Measurements from ENCODE around the gene UGT1A9.

UGT1A9 gene

GRCh38 chr2:233789554-233789953 is 117.9 kb downstream of the UGT1A9 start:
- no peak for DNase-seq (ENCODE audit: low read depth)
- H3K4me3 ChIP-seq (ENCODE audit: low read depth, low read length) = no peak overlapping the region

GRCh38 chr2:233791151-233791882 is 119.6 kb downstream of the UGT1A9 start:
- no peak for DNase-seq (ENCODE audit: low read depth)
- no peak overlapping the region for H3K4me3 ChIP-seq (ENCODE audit: low read depth, low read length)

GRCh38 chr2:233791883-233792329 is 120.2 kb downstream of the UGT1A9 start:
- DNase-seq (ENCODE audit: low read depth) = no peak
- H3K4me3 ChIP-seq (ENCODE audit: low read depth, low read length) = no peak overlapping the region

- no peak for DNase-seq (ENCODE audit: low read depth)
- no peak overlapping the region for H3K4me3 ChIP-seq (ENCODE audit: low read depth, low read length)
These were observed 121.0 kb downstream of the UGT1A9 start for GRCh38 chr2:233792720-233793119.

GRCh38 chr2:233793465-233794127 is 121.9 kb downstream of the UGT1A9 start:
- no peak overlapping the region for H3K4me3 ChIP-seq (ENCODE audit: low read depth, low read length)
- DNase-seq (ENCODE audit: low read depth) = no peak

GRCh38 chr2:233794128-233794658 is 122.5 kb downstream of the UGT1A9 start:
- no peak for DNase-seq (ENCODE audit: low read depth)

GRCh38 chr2:233795735-233796171 is 124.1 kb downstream of the UGT1A9 start:
- H3K4me3 ChIP-seq (ENCODE audit: low read depth, low read length) = no peak overlapping the region
- DNase-seq (ENCODE audit: low read depth) = no peak

More at GRCh38 chr2:233794128-233794658, 122.5 kb downstream of the UGT1A9 start:
- no peak overlapping the region for H3K4me3 ChIP-seq (ENCODE audit: low read depth, low read length)

- H3K4me3 ChIP-seq (ENCODE audit: low read depth, low read length) = no peak overlapping the region
- no peak for DNase-seq (ENCODE audit: low read depth)
These were observed 124.6 kb downstream of the UGT1A9 start for GRCh38 chr2:233796254-233796653.

GRCh38 chr2:233798335-233799086 is 126.8 kb downstream of the UGT1A9 start:
- no peak overlapping the region for H3K4me3 ChIP-seq (ENCODE audit: low read depth, low read length)
- no peak for DNase-seq (ENCODE audit: low read depth)

- H3K4me3 ChIP-seq (ENCODE audit: low read depth, low read length) = no peak overlapping the region
- DNase-seq (ENCODE audit: low read depth) = no peak
These were observed 127.5 kb downstream of the UGT1A9 start for GRCh38 chr2:233799087-233799665.

- no peak overlapping the region for H3K4me3 ChIP-seq (ENCODE audit: low read depth, low read length)
- DNase-seq (ENCODE audit: low read depth) = no peak
These were observed 128.0 kb downstream of the UGT1A9 start for GRCh38 chr2:233799716-233800115.

GRCh38 chr2:233800208-233800607 is 128.5 kb downstream of the UGT1A9 start:
- no peak for DNase-seq (ENCODE audit: low read depth)

GRCh38 chr2:233801357-233802131 is 129.8 kb downstream of the UGT1A9 start:
- no peak for DNase-seq (ENCODE audit: low read depth)
- no peak overlapping the region for H3K4me3 ChIP-seq (ENCODE audit: low read depth, low read length)

More at GRCh38 chr2:233800208-233800607, 128.5 kb downstream of the UGT1A9 start:
- no peak overlapping the region for H3K4me3 ChIP-seq (ENCODE audit: low read depth, low read length)

GRCh38 chr2:233802132-233802815 is 130.6 kb downstream of the UGT1A9 start:
- no peak for DNase-seq (ENCODE audit: low read depth)
- H3K4me3 ChIP-seq (ENCODE audit: low read depth, low read length) = no peak overlapping the region

GRCh38 chr2:233803292-233803911 is 131.7 kb downstream of the UGT1A9 start:
- no peak overlapping the region for H3K4me3 ChIP-seq (ENCODE audit: low read depth, low read length)
- DNase-seq (ENCODE audit: low read depth) = no peak

- no peak for DNase-seq (ENCODE audit: low read depth)
These were observed 132.3 kb downstream of the UGT1A9 start for GRCh38 chr2:233803994-233804393.

GRCh38 chr2:233807215-233807865 is 135.6 kb downstream of the UGT1A9 start:
- no peak for DNase-seq (ENCODE audit: low read depth)
- no peak overlapping the region for H3K4me3 ChIP-seq (ENCODE audit: low read depth, low read length)

More at GRCh38 chr2:233803994-233804393, 132.3 kb downstream of the UGT1A9 start:
- no peak overlapping the region for H3K4me3 ChIP-seq (ENCODE audit: low read depth, low read length)

All from skeletal muscle cell (primary cell).